HG03575 (cell line): Measurements from ENCODE around the gene SLC20A1.

ENCODE experiments used
- ATAC-seq: cut with Tn5 transposase; IDR thresholded peaks from one replicate; pipeline ENCODE4 v1.9.1; 2021; ENCODE audit not compliant: unreplicated experiment, insufficient number of reproducible peaks, low FRiP score; ENCODE audit errors: extremely low read depth

Gene SLC20A1

GRCh38 chr2:112670252-112671022 lies 24.7 kb downstream of the SLC20A1 start:
- ATAC-seq = no peak

- no peak for ATAC-seq
These were observed 26.1 kb downstream of the SLC20A1 start for GRCh38 chr2:112671801-112672200.

- ATAC-seq = no peak
These were observed 27.3 kb downstream of the SLC20A1 start for GRCh38 chr2:112673008-112673407.

- no peak for ATAC-seq
These were observed 28.5 kb downstream of the SLC20A1 start for GRCh38 chr2:112674229-112674628.

- no peak for ATAC-seq
These were observed 33.7 kb downstream of the SLC20A1 start for GRCh38 chr2:112679484-112679883.

- ATAC-seq = no peak
These were observed 34.9 kb downstream of the SLC20A1 start for GRCh38 chr2:112680666-112681101.

GRCh38 chr2:112682101-112682500 lies 36.4 kb downstream of the SLC20A1 start:
- no peak for ATAC-seq

GRCh38 chr2:112683550-112684414 lies 38.0 kb downstream of the SLC20A1 start:
- no peak for ATAC-seq

GRCh38 chr2:112684415-112684775 lies 38.7 kb downstream of the SLC20A1 start:
- ATAC-seq = no peak

- ATAC-seq = no peak
These were observed 39.6 kb downstream of the SLC20A1 start for GRCh38 chr2:112685271-112685884.

GRCh38 chr2:112686348-112687217 lies 40.8 kb downstream of the SLC20A1 start:
- no peak for ATAC-seq

GRCh38 chr2:112687522-112687921 lies 41.8 kb downstream of the SLC20A1 start:
- no peak for ATAC-seq

GRCh38 chr2:112688086-112688880 lies 42.5 kb downstream of the SLC20A1 start:
- ATAC-seq = no peak

GRCh38 chr2:112690853-112691401 lies 45.2 kb downstream of the SLC20A1 start:
- ATAC-seq = no peak

GRCh38 chr2:112691881-112692281 lies 46.1 kb downstream of the SLC20A1 start:
- no peak for ATAC-seq

- ATAC-seq = peak; percentile 86
These were observed 46.8 kb downstream of the SLC20A1 start for GRCh38 chr2:112692495-112692911.

- no peak for ATAC-seq
These were observed 47.2 kb downstream of the SLC20A1 start for GRCh38 chr2:112692918-112693317.

- no peak for ATAC-seq
These were observed 47.9 kb downstream of the SLC20A1 start for GRCh38 chr2:112693596-112693995.
